Measurements from ENCODE around the gene POMC.

DNA sequence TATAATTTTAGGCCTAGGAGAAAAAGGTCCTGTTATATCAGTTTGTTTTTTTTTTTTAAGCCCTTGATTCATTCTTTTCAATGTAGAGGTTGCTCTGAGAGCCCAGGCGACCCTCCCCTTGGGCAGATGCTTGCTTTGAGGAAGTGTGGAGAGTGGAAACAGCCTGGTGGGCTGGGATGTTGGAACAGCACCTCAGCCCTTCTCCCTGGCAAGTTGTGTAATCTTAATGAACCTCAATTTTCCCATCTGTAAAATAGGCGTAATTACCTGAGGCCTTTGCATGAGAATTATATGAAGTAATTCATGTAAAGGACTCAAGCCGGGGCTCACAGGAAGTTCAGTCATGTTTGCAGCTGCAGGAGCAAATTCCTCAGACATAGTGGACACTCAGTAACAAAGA lies 49.7 kb upstream of the POMC start:
- TF ChIP-seq POLR2A (IDR thresholded peaks at IDR 0.05): no peak
- TF ChIP-seq, protein P1, sequence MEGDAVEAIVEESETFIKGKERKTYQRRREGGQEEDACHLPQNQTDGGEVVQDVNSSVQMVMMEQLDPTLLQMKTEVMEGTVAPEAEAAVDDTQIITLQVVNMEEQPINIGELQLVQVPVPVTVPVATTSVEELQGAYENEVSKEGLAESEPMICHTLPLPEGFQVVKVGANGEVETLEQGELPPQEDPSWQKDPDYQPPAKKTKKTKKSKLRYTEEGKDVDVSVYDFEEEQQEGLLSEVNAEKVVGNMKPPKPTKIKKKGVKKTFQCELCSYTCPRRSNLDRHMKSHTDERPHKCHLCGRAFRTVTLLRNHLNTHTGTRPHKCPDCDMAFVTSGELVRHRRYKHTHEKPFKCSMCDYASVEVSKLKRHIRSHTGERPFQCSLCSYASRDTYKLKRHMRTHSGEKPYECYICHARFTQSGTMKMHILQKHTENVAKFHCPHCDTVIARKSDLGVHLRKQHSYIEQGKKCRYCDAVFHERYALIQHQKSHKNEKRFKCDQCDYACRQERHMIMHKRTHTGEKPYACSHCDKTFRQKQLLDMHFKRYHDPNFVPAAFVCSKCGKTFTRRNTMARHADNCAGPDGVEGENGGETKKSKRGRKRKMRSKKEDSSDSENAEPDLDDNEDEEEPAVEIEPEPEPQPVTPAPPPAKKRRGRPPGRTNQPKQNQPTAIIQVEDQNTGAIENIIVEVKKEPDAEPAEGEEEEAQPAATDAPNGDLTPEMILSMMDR (IDR thresholded peaks at IDR 0.05): no peak
- no peak for TF ChIP-seq POLR2AphosphoS5 (IDR thresholded peaks at IDR 0.05)
